GM18873 (cell line): ENCODE results near the gene SMC4.

ENCODE experiments used
- ATAC-seq: cut with Tn5 transposase; IDR thresholded peaks from one replicate; pipeline ENCODE4 v1.9.1; 2021; ENCODE audit warnings: mild to moderate bottlenecking, moderate library complexity, moderate number of reproducible peaks; ENCODE audit not compliant: unreplicated experiment, low FRiP score

The SMC4 gene

DNA sequence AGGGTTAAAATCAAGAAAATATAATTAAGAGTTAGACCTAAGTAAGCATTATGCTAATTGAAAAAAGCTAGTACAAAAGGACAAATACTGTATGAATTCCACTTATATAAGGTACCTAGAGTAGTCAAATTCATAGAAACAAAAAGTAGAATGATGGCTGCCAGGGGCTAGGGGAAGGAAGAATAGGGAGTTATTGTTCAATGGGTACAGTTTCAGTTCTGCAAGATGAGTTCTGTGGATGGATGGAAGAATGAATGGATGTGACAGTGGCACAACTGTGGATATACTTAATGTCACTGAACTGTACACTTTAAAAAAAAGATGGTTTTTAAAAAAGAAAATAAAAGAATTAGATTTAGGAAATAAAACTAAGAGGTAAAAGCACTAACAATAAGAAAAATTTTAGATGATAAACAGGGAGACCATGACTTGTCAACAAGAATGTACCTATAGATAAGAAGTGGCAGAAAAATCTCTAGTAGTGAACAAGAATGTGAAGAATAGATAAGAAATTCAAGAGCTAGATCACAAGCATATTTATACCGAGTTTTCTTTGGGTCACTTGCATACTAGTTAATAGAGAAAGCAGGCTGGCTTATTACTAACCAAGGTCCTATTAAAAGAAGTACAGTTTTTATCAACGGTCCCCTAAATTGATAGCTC, 6.0 kb upstream of the SMC4 start:
- no peak for ATAC-seq

DNA sequence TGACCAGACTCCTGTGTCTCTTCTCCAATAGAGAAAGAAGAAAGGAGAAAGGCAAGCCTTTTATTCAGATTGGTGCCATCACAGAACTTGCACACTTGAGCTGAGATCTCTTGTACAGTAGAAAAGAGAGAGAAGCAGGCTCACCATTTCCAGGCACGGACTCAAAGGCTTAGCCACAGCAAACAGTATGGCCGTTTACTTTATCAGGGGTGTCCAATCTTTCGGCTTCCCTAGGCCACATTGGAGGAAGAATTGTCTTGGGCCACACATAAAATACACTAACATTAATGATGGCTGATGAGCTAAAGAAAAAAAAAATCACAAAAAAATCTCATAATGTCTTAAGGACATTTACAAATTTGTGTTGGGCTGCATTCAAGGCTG, 5.4 kb upstream of the SMC4 start:
- ATAC-seq: no peak

DNA sequence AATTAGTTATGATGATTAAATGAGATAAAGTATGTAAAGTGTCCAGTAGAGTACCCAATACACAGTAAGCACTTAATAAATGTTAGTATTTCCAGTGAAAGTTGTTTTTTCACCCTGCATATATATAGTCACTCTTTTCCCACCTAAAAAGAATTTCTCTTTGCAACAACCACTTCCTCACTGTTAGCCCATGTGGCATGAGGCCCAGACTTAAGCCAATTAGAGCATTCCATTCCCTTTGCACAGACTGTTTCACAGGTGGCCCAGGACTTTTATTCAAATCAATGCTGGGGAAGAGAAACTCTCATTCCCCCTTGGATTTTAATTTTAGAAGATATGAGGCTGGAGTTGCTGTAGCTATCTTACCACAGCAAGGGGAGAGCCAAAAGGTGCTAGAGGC, 4.2 kb upstream of the SMC4 start:
- ATAC-seq: no peak

DNA sequence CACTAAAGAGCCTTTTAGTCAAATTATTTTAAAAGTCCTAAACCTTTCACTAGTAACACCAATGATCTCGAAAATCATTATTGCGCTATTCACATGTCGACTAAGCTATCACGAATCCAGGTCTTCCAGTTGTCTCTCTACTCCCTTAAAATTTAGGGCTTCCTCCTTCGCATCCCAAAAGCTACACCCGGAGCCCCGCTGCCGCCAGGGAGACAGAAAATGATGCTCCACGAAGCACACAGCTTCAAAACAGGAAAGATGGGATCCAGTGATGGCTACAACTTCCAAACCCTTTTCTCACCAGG, 678 bp upstream of the SMC4 start:
- peak; percentile 8 for ATAC-seq

DNA sequence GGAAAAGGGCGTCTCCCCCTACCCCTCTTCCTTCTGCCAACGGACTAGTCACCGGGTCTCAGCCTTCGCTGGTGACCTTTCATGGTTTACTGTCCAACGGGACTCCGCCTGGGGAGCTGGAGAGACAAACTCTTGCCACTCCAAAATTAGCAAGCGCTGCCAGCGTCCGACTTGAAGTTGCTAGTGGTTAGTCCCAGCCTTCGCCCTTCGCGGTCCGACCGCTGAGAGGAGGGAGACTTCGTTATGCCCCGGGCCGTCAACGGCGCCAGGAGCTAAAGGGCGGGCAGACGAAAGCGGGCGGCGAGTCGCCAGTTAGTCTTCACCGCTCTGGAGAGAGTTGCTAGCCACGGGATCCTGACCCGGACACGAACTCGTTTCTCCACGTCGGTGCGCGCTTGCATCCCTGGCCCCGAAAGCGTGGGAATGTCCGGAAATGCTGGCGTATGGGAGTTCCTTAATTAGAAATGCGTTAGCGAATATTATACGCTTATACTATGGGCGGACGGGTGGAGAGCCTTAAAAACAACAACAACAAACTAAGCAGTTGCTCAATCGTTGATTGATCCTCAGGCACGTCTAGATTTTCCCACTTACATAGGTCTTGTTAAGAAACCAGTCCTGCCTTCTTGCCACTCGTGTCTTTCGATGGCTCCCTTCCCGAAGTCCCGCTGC, 716 bp downstream of the SMC4 start:
- peak; percentile 5 for ATAC-seq

DNA sequence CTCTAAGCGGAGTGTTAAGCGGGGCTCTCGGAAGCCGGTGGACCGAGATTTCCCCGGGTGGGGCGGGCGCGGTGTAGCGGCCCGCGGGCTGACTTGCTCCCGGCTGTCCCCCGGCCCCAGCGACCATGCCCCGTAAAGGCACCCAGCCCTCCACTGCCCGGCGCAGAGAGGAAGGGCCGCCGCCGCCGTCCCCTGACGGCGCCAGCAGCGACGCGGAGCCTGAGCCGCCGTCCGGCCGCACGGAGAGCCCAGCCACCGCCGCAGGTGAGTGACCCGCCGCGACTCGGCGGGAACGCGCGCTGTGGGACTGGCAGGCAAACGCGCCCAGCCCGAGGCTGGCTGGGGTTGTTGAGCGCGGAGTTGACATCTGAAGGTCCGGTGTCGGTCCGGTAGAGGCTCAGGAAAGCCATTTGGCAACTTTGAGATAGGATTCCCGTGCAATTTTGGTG, 1.3 kb downstream of the SMC4 start:
- no peak for ATAC-seq

DNA sequence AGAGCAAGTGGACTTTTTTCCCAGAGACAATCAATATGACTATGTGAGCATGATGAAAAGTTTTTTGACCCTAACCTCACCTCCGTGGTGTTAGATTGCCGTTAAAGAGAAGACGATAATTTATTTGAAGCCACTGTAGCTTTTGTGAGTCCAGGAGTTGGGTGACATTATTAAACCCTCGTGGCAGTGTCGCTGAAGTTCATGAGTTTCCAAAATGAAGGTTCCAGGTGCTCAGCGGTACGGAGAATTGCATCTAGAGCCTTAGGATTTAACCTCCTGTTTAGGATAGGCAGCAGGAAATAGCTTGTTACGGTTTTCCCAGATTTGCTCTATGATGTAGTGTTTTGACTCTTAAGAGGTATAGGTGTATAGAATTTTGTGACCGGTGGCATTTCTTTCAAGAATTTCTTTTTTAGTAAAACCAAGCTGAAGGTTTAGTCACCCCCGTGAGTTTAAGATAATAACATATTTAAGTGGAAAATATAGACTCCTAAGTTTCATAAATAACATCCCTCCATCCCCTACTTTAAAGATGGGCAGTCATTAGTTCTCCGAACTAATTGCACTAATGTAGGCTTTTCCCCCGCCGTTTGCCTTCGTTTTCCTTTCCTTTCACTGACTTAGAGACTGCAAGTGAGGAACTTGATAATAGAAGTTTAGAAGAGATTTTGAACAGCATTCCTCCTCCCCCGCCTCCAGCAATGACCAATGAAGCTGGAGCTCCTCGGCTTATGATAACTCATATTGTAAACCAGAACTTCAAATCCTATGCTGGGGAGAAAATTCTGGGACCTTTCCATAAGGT, 2.0 kb downstream of the SMC4 start:
- ATAC-seq: no peak

DNA sequence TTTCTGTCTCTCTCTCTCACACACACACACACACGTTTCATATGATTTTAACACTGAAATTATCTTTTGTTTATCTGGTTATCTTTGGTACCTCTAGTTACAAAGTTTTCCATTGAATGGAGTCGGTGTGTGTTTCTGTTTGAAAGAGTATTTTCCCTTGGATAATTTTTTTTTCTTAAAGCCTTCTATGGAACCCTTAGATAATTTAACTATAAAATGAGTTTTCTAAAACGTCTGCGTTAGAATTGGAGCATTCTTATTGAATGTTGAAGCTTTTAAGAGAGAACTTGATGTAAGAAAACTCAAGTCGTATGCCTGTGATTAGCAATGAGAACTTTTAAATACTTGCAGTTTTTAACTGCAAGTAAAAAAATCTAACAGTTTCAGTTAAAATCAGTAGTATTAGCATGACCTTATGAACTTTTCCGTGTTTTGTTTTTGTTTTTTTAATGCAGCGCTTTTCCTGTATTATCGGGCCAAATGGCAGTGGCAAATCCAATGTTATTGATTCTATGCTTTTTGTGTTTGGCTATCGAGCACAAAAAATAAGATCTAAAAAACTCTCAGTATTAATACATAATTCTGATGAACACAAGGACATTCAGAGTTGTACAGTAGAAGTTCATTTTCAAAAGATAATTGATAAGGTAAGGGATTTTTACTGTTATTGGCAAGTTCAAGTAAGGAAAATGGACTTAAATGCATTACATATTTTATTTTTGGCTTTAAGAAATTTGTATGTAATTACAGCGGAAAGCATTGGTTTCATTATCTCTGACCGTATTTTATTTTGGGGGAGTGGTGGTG, 3.0 kb downstream of the SMC4 start:
- ATAC-seq: no peak

DNA sequence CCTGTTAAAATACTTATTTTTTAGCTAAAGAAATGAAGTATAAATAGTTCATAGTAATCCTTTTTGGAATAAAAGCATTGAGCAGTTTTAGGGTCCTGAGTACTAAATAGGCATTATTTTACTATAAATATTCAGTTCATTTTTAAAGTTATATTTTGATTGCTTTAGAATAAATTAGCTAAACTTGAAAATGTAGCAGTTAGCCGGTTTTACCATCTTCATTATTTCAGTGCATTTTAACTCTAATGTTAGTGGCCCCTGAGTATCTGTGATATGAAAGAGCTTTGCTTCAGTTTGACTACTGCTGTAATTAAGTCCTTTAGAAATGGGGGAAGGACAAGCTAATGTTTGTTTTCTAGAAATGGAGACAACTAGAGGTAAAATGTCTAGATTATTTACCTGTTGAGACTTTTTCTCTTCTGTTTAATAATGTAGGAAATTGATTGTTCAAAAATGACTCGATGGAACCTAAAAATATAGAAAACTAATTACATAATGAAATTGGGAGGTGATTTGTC, 3.6 kb downstream of the SMC4 start:
- ATAC-seq: no peak

DNA sequence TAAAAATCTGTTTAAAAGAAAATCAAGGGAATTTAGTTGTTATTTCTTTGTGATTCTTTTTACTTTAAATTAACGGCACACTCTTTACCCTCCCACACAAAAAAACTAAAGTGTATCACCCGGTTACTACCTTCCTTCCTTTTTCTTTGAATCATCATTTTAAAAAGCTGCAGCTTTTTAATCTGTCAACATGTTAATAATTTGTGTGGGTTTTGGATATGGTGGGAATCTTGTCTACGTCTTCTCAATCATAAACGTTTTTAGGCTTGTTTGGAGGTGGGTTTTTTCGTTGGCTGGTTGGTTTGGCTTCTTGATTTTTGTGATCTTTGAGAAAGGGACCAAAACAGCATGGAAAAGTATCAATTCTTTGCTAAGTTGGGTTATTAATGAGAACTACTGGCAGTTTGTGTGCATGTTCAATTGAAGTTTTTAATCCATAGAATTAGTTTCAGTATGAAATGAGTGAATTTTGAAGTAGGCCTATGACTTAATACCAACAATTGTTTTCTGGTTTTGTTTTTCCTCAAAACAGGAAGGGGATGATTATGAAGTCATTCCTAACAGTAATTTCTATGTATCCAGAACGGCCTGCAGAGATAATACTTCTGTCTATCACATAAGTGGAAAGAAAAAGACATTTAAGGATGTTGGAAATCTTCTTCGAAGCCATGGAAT, 4.5 kb downstream of the SMC4 start:
- no peak for ATAC-seq

DNA sequence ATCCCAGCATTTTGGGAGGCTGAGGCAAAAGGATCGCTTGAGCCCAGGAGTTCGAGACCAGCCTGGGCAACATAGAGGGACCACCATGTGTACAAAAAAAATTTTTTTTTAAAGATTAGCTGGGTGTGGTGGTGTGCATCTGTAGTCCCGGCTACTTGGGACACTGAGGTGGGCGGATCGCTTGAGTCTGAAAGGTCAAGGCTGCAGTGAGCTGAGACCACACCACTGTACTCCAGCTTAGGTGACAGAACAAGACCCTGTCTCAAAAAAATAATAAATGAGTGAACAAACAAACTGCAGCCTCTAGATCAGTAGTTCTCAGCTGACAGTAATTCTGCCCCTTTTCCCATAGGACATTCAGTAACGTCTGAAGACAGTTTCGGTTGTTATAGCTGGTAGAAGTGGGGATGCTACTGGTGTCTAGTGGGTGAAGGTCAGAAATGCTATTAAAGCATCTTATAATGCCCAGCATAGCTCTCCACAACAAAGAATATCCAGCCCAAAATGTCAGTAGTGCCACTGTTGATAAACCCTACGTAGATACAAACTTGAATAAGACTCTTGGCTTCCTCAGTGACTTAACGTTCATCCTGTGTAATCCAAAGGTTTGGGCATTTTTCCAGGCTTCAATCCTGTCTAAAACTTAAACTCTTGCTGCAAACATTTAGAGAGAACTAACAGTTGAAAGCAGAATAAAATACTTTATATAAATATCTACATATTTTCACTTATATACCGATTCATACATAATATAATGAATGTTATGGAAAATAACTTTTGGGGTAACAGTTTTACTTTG, 10.6 kb downstream of the SMC4 start:
- no peak for ATAC-seq

DNA sequence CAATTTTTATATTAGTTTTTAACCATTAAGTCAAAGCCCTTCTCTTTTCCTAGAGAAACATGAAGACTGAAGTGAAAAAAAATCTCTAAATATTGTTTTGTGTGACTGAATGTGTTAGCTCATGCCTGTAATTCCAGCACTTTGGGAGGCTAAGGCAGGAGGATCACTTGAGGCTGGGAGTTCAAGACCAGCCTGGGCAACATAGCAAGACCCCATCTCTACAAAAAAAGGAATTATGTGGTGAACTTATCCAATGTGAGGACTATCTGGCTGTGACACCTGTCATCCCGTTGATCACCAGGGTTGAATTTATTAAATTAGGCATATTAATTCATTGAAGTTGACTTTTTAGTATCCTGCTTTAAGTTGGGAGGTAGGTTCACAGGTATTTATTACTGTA, 13.0 kb downstream of the SMC4 start:
- ATAC-seq: no peak

DNA sequence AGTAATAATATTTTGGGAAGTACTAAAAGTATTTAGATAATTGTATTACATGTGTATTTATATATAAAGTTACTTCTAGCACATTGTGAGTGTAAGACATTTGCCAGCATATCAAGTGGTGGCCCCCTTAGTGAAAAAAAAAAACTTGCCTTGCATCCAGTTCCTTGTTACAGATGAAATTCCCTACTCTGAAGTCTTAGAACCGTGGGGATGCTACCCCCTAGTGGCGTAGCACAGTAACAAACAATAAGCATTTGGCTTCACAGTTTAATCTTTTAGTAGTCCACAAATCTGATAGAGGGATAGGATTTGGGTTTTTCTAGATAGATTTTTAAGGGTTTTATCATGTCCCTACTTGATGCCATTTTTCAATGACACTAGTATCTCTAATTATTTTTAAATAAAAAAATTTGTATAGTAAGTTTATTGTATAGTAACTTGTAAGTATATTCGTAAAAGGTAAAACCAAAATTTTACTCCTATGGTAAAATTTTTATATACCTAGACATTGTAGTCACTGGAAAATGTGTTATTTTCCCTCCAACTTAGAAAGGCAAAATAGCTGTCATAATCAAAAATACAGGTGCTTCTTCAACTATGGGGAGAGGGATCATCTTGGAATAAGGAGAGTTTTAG, 14.3 kb downstream of the SMC4 start:
- peak; percentile 64 for ATAC-seq

DNA sequence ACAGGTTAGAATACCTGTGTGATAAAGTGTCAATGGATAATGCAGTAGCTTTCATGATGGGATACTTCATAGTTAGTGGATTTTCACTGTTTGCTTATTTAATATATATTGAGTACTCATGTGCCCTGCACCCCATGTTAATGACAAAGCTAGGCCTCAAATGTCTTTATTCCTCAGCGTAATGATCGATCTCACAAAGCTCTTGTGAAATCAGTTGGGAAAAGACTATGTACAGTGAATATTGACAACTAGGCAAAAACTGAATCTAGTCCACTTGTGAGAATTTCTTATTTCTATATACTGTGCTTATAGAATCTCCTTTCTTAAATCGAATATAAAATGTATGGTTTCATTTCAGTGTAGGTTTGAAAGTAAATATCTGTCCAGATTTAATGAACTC, 17.9 kb downstream of the SMC4 start:
- ATAC-seq: no peak

DNA sequence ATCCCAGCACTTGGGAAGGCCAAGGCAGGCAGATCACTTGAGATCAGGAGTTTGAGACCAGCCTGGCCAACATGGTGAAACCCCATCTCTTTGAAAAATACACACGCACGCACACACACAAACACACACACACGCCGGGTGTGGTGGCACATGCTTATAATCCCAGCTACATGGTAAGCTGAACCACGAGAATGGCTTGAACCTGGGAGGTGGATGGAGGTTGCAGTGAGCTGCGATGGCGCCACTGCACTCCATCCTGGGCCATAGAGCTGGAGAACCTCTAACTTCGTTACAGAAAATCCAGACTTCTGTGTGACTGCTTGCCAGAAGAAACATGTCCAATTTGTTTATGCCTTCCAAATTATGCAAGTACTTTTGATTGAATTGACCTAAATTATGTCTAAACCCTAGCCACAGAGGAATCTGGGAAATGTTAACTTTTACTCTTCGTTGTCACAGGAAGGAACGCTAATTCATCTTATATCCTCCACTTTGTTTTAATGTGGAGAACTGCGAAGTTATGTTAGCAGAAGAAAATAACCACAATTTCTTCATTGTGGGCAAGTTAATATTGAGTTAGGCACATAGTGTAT, 28.5 kb downstream of the SMC4 start:
- no peak for ATAC-seq

DNA sequence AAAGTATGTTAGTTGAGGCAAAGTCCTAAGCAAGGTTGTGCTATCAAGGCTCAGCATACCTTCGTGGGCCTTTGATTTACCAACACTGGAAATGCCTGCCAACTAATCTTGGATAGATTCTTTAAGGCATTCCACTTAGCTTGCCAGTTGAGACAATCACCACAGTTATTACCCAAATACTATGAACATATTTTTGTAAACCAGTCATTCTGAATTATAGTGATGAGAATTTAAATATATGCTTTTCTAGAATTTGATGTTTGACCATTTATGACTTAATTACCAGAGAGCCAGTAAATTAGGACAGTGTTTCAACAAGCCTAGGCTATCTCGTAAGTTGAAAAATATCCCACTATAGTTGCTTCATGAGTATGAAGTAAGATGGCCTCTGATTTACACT, 34.6 kb downstream of the SMC4 start:
- no peak for ATAC-seq

DNA sequence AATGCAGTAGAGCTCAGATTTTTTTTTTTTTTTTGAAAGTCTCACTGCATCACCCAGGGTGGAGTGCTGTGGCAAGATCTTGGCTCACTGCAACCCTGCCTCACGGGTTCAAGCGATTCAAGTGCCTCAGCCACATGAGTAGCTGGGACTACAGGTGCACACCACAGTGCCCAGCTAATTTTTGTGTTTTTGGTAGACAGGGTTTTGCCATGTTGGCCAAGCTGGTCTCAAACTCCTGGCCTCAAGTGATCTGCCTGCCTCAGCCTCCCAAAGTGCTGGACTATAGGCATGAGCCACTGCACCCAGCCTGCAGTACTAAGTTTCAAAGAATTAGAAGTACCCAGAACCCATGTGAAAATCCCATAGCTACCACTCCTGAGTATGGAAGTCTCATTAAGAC, 35.6 kb downstream of the SMC4 start:
- ATAC-seq: no peak

DNA sequence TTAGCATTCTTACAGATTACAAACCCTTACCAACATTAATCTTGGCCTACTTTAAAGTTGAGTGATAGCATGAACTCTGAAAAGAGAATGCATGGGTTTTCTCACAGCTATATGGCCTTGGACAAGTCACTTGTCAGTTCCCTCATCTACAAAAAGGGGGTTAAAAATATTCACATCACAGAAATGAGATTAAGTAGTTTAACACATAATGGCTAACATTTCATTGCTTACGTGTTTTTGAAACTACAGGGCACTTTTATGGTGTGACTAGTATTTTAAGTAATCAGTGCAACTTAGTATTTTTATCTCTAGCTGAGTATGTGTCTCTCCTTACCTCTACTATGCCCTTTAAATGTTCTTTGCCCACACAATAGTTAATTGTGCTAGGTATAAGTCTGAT, 36.3 kb downstream of the SMC4 start:
- no peak for ATAC-seq

DNA sequence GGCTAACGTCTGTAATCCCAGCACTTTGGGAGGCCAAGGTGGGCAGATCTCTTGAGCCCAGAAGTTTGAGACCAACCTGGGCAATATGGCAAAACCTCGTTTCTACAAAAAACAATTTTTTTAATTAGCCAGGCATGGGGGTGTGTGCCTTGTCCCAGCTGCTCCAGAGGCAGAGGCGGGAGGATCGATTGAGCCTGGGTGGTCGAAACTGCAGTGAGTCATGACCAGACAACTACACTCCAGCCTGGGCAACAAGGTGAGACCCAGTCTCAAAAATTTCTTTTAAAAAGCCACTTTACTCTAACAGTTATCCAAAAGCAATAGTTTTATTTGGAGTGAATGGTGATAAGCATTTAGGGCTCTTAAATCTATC, 37.6 kb downstream of the SMC4 start:
- no peak for ATAC-seq
